ENCODE measurements around the gene BBS9. TPM values are rescaled to one million over a fixed set of nuclear protein-coding genes. Genes with fewer than 3 reads are reported as not detected.

The BBS9 gene
- total RNA-seq, 1 donor from 2014 or later, result 21.1 TPM

- H3K36me3 Mint-ChIP-seq (ENCODE audit: unreplicated experiment), result peaks cover 27% of the 10 kb centered on the region
- peaks cover 2% of the 10 kb centered on the region for H3K27me3 Mint-ChIP-seq (ENCODE audit: unreplicated experiment)
- H3K4me3 Mint-ChIP-seq (ENCODE audit: unreplicated experiment), result no peak overlapping the region
- H3K4me1 Mint-ChIP-seq (ENCODE audit: low read depth, unreplicated experiment), result no peaks in the 10 kb centered on the region
- no peak for TF ChIP-seq CTCF (IDR thresholded peaks at IDR 0.05; ENCODE audit: partially characterized antibody, unreplicated experiment)
- no peak overlapping the region for H3K27ac Mint-ChIP-seq (ENCODE audit: unreplicated experiment)
- DNase-seq, result no peak
- peaks cover 7% of the 10 kb centered on the region for H3K9me3 Mint-ChIP-seq (ENCODE audit: unreplicated experiment)
These were observed 144.0 kb downstream of the BBS9 start for GRCh38 chr7:33273356-33273755.

GRCh38 chr7:33276325-33276724 lies 147.0 kb downstream of the BBS9 start:
- no peak overlapping the region for H3K4me3 Mint-ChIP-seq (ENCODE audit: unreplicated experiment)

GRCh38 chr7:33276729-33277128 lies 147.4 kb downstream of the BBS9 start:
- H3K9me3 Mint-ChIP-seq (ENCODE audit: unreplicated experiment), result peaks cover 11% of the 10 kb centered on the region
- peaks cover 21% of the 10 kb centered on the region for H3K36me3 Mint-ChIP-seq (ENCODE audit: unreplicated experiment)
- TF ChIP-seq CTCF (IDR thresholded peaks at IDR 0.05; ENCODE audit: partially characterized antibody, unreplicated experiment), result no peak
- no peak for DNase-seq
- peaks cover 2% of the 10 kb centered on the region for H3K27me3 Mint-ChIP-seq (ENCODE audit: unreplicated experiment)
- no peak overlapping the region for H3K27ac Mint-ChIP-seq (ENCODE audit: unreplicated experiment)
- H3K4me3 Mint-ChIP-seq (ENCODE audit: unreplicated experiment), result no peak overlapping the region
- no peaks in the 10 kb centered on the region for H3K4me1 Mint-ChIP-seq (ENCODE audit: low read depth, unreplicated experiment)

More at GRCh38 chr7:33276325-33276724, 147.0 kb downstream of the BBS9 start:
- Mint-ChIP-seq H3K27me3 (ENCODE audit: unreplicated experiment) (peaks cover 2% of the 10 kb centered on the region), H3K4me1 (ENCODE audit: low read depth, unreplicated experiment) (no peaks in the 10 kb centered on the region), H3K27ac (ENCODE audit: unreplicated experiment) (no peak overlapping the region), H3K9me3 (ENCODE audit: unreplicated experiment) (peaks cover 11% of the 10 kb centered on the region), H3K36me3 (ENCODE audit: unreplicated experiment) (peaks cover 25% of the 10 kb centered on the region)
- DNase-seq, result no peak
- TF ChIP-seq CTCF (IDR thresholded peaks at IDR 0.05; ENCODE audit: partially characterized antibody, unreplicated experiment), result no peak

- Mint-ChIP-seq H3K36me3 (ENCODE audit: unreplicated experiment) (peaks cover 16% of the 10 kb centered on the region), H3K4me3 (ENCODE audit: unreplicated experiment) (no peak overlapping the region), H3K27me3 (ENCODE audit: unreplicated experiment) (peaks cover 2% of the 10 kb centered on the region)
These were observed 148.7 kb downstream of the BBS9 start for GRCh38 chr7:33278095-33278494.

GRCh38 chr7:33286501-33286900 lies 157.1 kb downstream of the BBS9 start:
- Mint-ChIP-seq H3K4me3 (ENCODE audit: unreplicated experiment) (no peak overlapping the region), H3K27me3 (ENCODE audit: unreplicated experiment) (no peaks in the 10 kb centered on the region), H3K9me3 (ENCODE audit: unreplicated experiment) (peaks cover 2% of the 10 kb centered on the region), H3K27ac (ENCODE audit: unreplicated experiment) (no peak overlapping the region), H3K4me1 (ENCODE audit: low read depth, unreplicated experiment) (no peaks in the 10 kb centered on the region), H3K36me3 (ENCODE audit: unreplicated experiment) (peaks cover 10% of the 10 kb centered on the region)
- TF ChIP-seq CTCF (IDR thresholded peaks at IDR 0.05; ENCODE audit: partially characterized antibody, unreplicated experiment), result no peak
- no peak for DNase-seq

More at GRCh38 chr7:33278095-33278494, 148.7 kb downstream of the BBS9 start:
- Mint-ChIP-seq H3K4me1 (ENCODE audit: low read depth, unreplicated experiment) (no peaks in the 10 kb centered on the region), H3K27ac (ENCODE audit: unreplicated experiment) (no peak overlapping the region), H3K9me3 (ENCODE audit: unreplicated experiment) (peaks cover 10% of the 10 kb centered on the region)
- TF ChIP-seq CTCF (IDR thresholded peaks at IDR 0.05; ENCODE audit: partially characterized antibody, unreplicated experiment), result no peak
- no peak for DNase-seq

All from glutamatergic neuron (in vitro differentiated cells).